Spleen (tissue), 7 donors: Measurements from ENCODE around the gene DUSP18.

ENCODE experiments used
- CTCF ChIP-seq, 11 experiments: fragments of 200-600 bp in 7 of 11; fragments of 450-650 bp in 4 of 11; sonication (generic) in 4 of 11; IDR thresholded peaks in 8 of 11; conservative IDR thresholded peaks in 3 of 11; 1 replicate in 7 of 11; 2 replicates in 4 of 11; pipeline versions ENCODE4 v1.4.0 to v1.8.0; 2016 to 2021; ENCODE audit warnings: antibody characterized with exemption in 11 of 11, inconsistent platforms in 4 of 11, mild to moderate bottlenecking in 1 of 11
- POLR2A ChIP-seq, 3 donors: fragments of 450-650 bp; IDR thresholded peaks; one replicate each; pipeline ENCODE4 v1.5.1; 2017; ENCODE audit warnings: antibody characterized with exemption in 3 of 3, mild to moderate bottlenecking in 1 of 3
- donor health status: DM: no; HTN: no; CAD: no; lungs with moderate emphysema.
- donor health status: DM: no; HTN: no; CAD: no.
- donor health status: DM: no; HTN: no; CAD: no.

- no peak for TF ChIP-seq POLR2A (IDR thresholded peaks at IDR 0.05)
- TF ChIP-seq CTCF (IDR thresholded peaks at IDR 0.05 in 8 of 11, conservative IDR thresholded peaks at IDR 0.05 in 3 of 11) = no peak
Measured at GRCh38 chr22:30680991-30681770, 13.5 kb upstream of the DUSP18 start.
